Testis (tissue), 2 donors: ENCODE results near the gene ACTRT3.
"Not testable (repeated sequence)": the region's sequence is repeated elsewhere in the genome, so short reads cannot be mapped to it uniquely, and the experiment has no call there.

Experiments
- CTCF ChIP-seq, 3 experiments: fragments of 450-650 bp in 2 of 3; fragments of 200-600 bp in 1 of 3; sonication (generic) in 1 of 3; IDR thresholded peaks; one replicate each; pipeline ENCODE4 v1.5.1; 2016 to 2019; ENCODE audit warnings: antibody characterized with exemption in 3 of 3, mild to moderate bottlenecking in 2 of 3, moderate library complexity in 1 of 3
- POLR2A ChIP-seq: fragments of 450-650 bp; IDR thresholded peaks from one replicate; pipeline ENCODE4 v1.6.1; 2017; ENCODE audit warnings: antibody characterized with exemption, mild to moderate bottlenecking, moderate library complexity

DNA sequence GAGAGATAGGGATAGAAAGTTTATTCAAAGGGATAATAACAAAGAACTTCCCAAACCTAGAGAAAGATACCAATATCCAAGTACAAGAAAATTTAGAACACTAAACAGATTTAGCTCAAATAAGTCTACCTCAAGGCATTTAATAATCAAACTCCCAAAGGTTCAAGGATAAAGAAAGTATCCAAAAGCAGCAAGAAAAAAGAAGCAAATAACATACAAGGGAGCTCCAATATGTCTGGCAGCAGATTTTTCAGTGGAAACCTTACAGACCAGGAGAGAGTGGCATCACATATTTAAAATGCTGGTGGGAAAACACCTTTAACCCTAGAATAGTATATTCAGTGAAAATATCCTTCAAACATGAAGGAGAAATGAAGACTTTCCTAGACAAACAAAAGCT, 37.5 kb downstream of the ACTRT3 start:
- not testable (repeated sequence) for TF ChIP-seq POLR2A; CTCF (IDR thresholded peaks at IDR 0.05)
